HL-60 (cell line): ENCODE measurements around the gene LRP1-AS.

Experiments used
- CTCF ChIP-seq: IDR thresholded peaks from one replicate; pipeline ENCODE4 v1.5.1; 2011; ENCODE audit warnings: low read length, control low read depth, inconsistent platforms; ENCODE audit not compliant: insufficient read depth
- POLR2AphosphoS5 ChIP-seq: IDR thresholded peaks from 2 replicates; pipeline ENCODE4 v1.6.1; 2012; ENCODE audit warnings: low read depth
- REST ChIP-seq: IDR thresholded peaks from 2 replicates; pipeline ENCODE4 v1.6.1; 2012; ENCODE audit warnings: low read depth; ENCODE audit not compliant: insufficient replicate concordance

DNA sequence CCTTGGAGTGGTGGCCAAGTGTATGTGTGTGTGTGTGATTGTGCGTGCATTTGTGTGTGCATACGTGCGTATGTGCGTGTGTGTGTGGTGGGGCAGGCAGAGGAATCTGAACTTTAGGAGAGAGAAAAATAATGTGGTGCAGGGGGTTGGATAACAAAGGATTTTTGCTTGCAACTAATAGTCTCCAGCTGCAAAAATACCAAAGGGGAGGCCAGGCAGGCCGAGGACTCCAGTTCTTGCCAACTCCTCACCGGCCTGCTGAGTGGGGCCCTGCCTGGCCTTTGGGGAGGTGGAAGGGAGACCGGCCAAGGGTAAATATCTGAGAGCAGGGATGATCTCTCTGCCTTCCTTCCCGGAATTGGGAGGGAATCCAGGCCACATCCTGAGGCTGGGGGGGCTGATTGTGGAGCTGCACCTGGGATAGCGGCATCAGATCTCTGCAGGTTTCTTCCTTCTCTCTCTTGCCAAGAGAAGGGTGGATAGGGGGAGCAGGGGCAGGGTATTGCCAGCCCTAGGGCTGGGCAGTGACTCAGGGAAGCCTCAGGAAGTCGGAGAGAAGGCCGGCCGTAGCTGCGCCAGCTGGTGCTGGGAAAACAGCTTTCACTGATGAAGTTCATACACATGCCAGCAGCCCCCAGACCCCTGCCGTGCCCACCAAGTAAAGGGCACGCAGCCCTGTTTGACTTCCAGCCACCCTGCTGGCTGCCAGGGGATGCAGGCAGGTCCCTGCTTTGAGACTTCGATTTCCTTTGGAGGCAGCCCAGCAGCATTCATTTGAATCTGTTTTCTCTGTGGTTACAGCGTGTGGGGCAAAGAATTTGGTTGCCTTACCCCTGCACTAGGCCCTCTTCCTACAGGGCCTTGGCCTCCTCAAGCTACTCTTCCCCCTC lies 4.6 kb upstream of the LRP1-AS start:
- TF ChIP-seq POLR2AphosphoS5 (no peak), CTCF (no peak), REST (no peak)
